Psoas muscle (tissue), 8 donors: ENCODE measurements around the gene TXNRD1. TPM values are rescaled to one million over a fixed set of nuclear protein-coding genes. Genes with fewer than 3 reads are reported as not detected.
A peak's percentile ranks its signal among the peaks of the same experiment; 100 is the strongest.
"Not testable (repeated sequence)": the region's sequence is repeated elsewhere in the genome, so short reads cannot be mapped to it uniquely, and the experiment has no call there.

ENCODE experiments used
- ATAC-seq, 4 donors: fragments of 200-7000 bp; cut with Tn5 transposase; one replicate each; pipeline ENCODE4 v1.9.1; 2020; ENCODE audit warnings: moderate library complexity in 3 of 4, mild to moderate bottlenecking in 2 of 4
- DNase-seq, 2 donors: peaks; one replicate each; pipeline ENCODE4 v3.0.0-alpha.2; 2020
- H3K27ac ChIP-seq: fragments of 200-600 bp; one replicate; pipeline ENCODE4 v1.8.0; 2022
- H3K27me3 ChIP-seq, 3 donors: fragments of 200-600 bp in 1 of 3; one replicate each; pipeline versions ENCODE4 v1.6.1 to v1.8.0; 2013 to 2022; ENCODE audit warnings: low read length in 2 of 3, mild to moderate bottlenecking in 2 of 3, moderate library complexity in 1 of 3; ENCODE audit not compliant: insufficient read depth in 3 of 3
- H3K36me3 ChIP-seq, 2 donors: fragments of 200-600 bp in 1 of 2; one replicate each; pipeline versions ENCODE4 v1.6.1 to v1.8.0; 2013 to 2022; ENCODE audit warnings: low read depth in 1 of 2, mild to moderate bottlenecking in 1 of 2, moderate library complexity in 1 of 2; ENCODE audit not compliant: insufficient read depth in 1 of 2
- H3K4me1 ChIP-seq: fragments of 200-600 bp; one replicate; pipeline ENCODE4 v1.8.0; 2022
- H3K4me3 ChIP-seq: fragments of 200-600 bp; one replicate; pipeline ENCODE4 v1.8.0; 2022; ENCODE audit warnings: mild to moderate bottlenecking
- H3K9me3 ChIP-seq: fragments of 200-600 bp; one replicate; pipeline ENCODE4 v1.8.0; 2022
- WGBS, 3 donors: extraction: QIAGEN DNeasy Blood & Tissue Kit; methylation state at CpG; one replicate each; pipeline versions ENCODE4 v1.1.6 to v1.1.7; 2013; 5-methylcytosine and 5-hydroxymethylcytosine counted together
- intact Hi-C, 2 donors: fragments of 100-400 bp; cut with DNase I; formaldehyde crosslinking; loops; one replicate each; pipeline versions ENCODE4 v1.11.0 to v1.14.2; 2022
- polyA plus RNA-seq, 3 donors: library from polyadenylated mRNA; stranded (reverse); fragments of 200-250 nt; gene quantifications; one replicate each; pipeline ENCODE4 v1.2.3, GENCODE V29; 2013
- total RNA-seq, 4 donors: library from RNA; stranded (reverse); fragmentation: NEBNext Ultra II Directional in 2 of 4; extraction: Animal tissue kit (Norgen Biotek cat#: 25700) in 2 of 4; gene quantifications; one replicate each; pipeline versions ENCODE4 v1.2.1 to v1.2.4, GENCODE V29; 2021 to 2023
- TF ChIP-seq, protein P1 (sequence below): fragments of 200-600 bp; IDR thresholded peaks from one replicate; pipeline ENCODE4 v1.8.0; 2022; ENCODE audit warnings: antibody characterized with exemption
- donor health status: healthy with polysubstance abuse.
- donor health status: DM: no; HTN: no; CAD: no; lungs with moderate emphysema.
- donor health status: Bipolar disorder and iron deficiency.
- donor health status: healthy.
- donor health status: DM: yes; HTN: yes; CAD: no.
- donor health status: DM: no; HTN: no; CAD: no.
- donor health status: DM: no; HTN: no; CAD: no.
- donor health status: DM: yes; HTN: yes; CAD: no.

The TXNRD1 gene
- total and polyA plus RNA-seq, 7 donors = 46.0 to 249 (median 110) TPM

DNA sequence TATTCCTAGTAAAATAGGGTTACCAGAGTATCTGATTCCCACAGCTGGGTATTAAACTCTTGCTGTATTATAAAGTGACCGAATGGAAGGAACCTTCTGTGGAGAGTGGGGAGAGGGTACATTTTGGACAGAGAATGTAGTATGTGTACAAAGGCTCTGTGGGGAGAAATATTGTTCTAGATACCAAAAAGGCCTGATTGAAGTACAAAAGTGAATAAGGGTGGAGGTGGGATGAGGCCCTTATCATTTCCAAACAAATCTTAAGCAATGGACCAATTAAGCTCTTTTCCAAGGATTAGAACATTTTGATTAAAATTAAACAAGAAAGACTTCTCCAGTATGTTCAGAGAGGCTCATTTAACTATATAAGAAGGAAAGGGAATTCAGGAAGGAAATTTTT lies 108.3 kb downstream of the TXNRD1 start:
- TF ChIP-seq, protein P1, sequence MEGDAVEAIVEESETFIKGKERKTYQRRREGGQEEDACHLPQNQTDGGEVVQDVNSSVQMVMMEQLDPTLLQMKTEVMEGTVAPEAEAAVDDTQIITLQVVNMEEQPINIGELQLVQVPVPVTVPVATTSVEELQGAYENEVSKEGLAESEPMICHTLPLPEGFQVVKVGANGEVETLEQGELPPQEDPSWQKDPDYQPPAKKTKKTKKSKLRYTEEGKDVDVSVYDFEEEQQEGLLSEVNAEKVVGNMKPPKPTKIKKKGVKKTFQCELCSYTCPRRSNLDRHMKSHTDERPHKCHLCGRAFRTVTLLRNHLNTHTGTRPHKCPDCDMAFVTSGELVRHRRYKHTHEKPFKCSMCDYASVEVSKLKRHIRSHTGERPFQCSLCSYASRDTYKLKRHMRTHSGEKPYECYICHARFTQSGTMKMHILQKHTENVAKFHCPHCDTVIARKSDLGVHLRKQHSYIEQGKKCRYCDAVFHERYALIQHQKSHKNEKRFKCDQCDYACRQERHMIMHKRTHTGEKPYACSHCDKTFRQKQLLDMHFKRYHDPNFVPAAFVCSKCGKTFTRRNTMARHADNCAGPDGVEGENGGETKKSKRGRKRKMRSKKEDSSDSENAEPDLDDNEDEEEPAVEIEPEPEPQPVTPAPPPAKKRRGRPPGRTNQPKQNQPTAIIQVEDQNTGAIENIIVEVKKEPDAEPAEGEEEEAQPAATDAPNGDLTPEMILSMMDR = no peak
- ATAC-seq (no peak), DNase-seq (no peak)
- no peaks in the 10 kb centered on the region for H3K4me1 ChIP-seq
- H3K9me3 ChIP-seq = no peaks in the 10 kb centered on the region
- WGBS, 3 donors = 93 to 100% (median 97%) methylated on average over 1 of the region's 1 CpG
- peaks cover 13 to 90% of the 10 kb centered on the region in 2 donors for H3K36me3 ChIP-seq
- H3K4me3 ChIP-seq = no peak overlapping the region
- H3K27me3 ChIP-seq = no peaks in the 10 kb centered on the region
- intact Hi-C loops = loop anchor here in 1 of 2 donors (10.0 kb wide), 1 partner anchor 379 kb away; no protein-coding TSS in a partner anchor
- no peak overlapping the region for H3K27ac ChIP-seq

DNA sequence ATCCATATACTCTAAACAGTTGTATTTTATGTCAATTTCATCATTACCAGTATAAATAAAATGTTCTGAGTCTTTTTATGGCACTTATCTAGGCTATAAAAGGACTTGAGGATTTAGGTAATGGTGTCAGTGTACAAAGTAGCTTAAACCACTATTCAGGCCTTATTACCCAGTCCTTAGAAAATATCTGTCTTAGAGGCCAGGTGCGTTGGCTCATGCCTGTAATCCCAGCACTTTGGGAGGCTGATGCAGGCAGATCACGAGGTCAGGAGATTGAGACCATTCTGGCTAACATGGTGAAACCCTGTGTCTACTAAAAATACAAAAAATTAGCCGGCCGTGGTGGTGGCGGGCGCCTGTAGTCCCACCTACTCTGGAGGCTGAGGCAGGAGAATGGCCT lies 112.7 kb downstream of the TXNRD1 start:
- H3K9me3 ChIP-seq, H3K4me3 ChIP-seq, H3K4me1 ChIP-seq, H3K27ac ChIP-seq, DNase-seq, ATAC-seq, H3K27me3 ChIP-seq: not testable (repeated sequence)
- 92 to 93% (median 93%) methylated on average over 6 of the region's 6 CpGs for WGBS, 3 donors
- peaks cover 8 to 94% of the 10 kb centered on the region in 2 donors for H3K36me3 ChIP-seq
- intact Hi-C loops = loop anchor here in 1 of 2 donors (10.0 kb wide), 1 partner anchor 383 kb away; no protein-coding TSS in a partner anchor

DNA sequence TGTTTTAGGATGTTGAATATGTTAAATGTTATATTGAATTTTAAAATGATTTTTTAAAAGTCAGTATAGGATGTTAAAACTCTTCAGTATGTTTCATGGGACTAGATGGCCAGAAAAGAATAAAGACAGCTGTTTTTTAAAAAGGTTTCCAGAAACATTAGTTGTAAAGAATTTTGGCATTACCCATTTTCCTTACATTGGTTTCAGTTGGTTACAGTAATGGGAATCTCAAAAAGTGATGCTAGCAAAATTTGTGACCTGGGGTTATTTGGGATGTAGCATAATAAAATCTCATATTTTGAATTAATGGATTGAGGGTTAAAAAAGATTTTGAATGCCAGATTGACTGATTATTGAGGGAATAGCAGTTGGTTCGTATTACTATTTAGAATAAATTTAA lies 113.2 kb downstream of the TXNRD1 start:
- intact Hi-C loops = loop anchor here in 1 of 2 donors (10.0 kb wide), 1 partner anchor 384 kb away; no protein-coding TSS in a partner anchor
- H3K9me3 ChIP-seq = no peaks in the 10 kb centered on the region
- ATAC-seq = no peak
- no peaks in the 10 kb centered on the region for H3K4me1 ChIP-seq
- H3K27ac ChIP-seq = no peak overlapping the region
- H3K27me3 ChIP-seq = no peaks in the 10 kb centered on the region
- H3K4me3 ChIP-seq = no peak overlapping the region
- no peak for DNase-seq
- peaks cover 8 to 97% of the 10 kb centered on the region in 2 donors for H3K36me3 ChIP-seq
- TF ChIP-seq, protein P1 = no peak
- WGBS, 3 donors = 89 to 98% (median 95%) methylated on average over 1 of the region's 1 CpG

DNA sequence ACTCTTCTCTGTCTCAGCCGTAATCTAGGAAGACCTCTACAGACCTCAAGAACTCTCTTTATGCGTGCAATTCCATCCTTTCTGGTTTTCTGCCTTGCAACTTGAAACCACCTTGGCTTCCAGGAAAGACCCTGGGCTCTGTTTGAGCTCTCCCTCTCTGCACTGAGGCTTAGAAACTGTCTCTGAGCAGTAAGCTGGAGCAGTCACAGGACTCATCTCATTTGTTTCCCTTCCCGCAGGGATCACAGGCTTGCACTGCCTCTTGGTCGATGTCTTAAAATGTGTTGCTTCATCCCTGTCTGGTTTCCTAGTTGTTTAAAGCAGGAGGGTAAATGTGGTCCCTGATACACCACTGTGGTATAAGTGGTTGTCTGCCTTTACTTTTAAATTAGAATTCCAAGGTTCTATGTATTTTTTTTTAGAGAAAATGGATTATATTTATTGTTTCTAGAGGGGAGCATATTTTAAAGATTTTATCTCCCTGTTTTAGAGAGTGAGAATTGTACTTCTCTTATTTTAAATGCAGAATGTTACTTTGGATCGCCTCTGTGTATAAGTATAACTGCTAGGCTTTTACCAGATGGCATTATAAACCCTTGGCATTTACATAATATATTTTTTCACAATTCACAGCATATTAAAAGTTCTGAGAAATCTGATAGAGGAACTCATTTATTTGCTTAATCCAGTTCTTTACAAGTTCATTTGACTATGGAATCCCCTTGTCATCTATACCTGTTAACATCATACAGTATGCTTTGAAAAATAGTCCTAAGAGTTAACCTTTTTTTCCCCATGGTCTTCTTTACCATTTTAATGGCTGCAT lies 114.3 kb downstream of the TXNRD1 start:
- no peak for DNase-seq
- intact Hi-C loops = loop anchor here (10.0 kb wide), 2 partner anchors 385 to 825 kb away; no protein-coding TSS in a partner anchor
- Histone ChIP-seq H3K4me1 (no peaks in the 10 kb centered on the region), H3K36me3 (peaks cover 5 to 98% of the 10 kb centered on the region in 2 donors), H3K27me3 (no peaks in the 10 kb centered on the region), H3K4me3 (no peak overlapping the region), H3K9me3 (no peaks in the 10 kb centered on the region), H3K27ac (no peak overlapping the region)
- 68 to 82% (median 75%) methylated on average over 5 of the region's 5 CpGs for WGBS, 3 donors
- peak in 1 of 4 donors; percentile 7 for ATAC-seq
- TF ChIP-seq, protein P1 = no peak

DNA sequence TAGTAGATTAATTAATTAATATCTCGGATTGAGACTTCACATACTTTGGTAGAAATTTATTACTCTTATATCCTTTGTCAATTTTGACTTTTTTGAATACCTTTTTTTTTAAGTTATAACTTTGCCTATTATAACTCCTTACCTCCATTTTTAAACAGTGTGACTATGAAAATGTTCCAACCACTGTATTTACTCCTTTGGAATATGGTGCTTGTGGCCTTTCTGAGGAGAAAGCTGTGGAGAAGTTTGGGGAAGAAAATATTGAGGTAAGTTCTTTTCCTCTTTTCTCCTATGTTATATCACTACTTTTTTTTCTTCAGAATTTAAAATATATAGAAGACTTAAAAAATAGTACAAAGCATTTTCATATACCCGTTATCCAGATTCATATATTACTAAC lies 115.8 kb downstream of the TXNRD1 start:
- 93 to 97% (median 94%) methylated on average over 2 of the region's 2 CpGs for WGBS, 3 donors
- Histone ChIP-seq H3K27ac (no peak overlapping the region), H3K36me3 (peaks cover 5 to 98% of the 10 kb centered on the region in 2 donors), H3K4me1 (no peaks in the 10 kb centered on the region), H3K9me3 (no peaks in the 10 kb centered on the region), H3K4me3 (no peak overlapping the region), H3K27me3 (no peaks in the 10 kb centered on the region)
- DNase-seq (no peak), ATAC-seq (no peak)
- intact Hi-C loops = loop anchor here in 1 of 2 donors (10.0 kb wide), 1 partner anchor 823 kb away; no protein-coding TSS in a partner anchor
- TF ChIP-seq, protein P1 = no peak

DNA sequence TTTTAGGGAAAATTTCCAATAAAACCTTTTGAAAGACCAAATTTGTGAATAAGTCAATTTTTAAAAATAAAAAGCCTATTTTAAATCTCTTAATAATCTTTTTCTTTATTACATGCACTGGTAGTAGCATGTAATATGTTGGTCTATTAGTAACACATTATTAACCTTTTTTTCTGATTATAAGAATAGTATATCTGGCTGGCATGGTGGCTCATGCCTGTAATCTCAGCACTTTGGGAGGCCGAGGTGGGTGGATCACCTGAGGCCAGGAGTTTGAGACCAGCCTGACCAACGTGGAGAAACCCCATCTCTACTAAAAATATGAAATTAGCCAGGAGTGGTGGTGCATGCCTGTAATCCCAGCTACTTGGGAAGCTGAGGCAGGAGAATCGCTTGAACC lies 116.7 kb downstream of the TXNRD1 start:
- H3K27ac ChIP-seq, H3K9me3 ChIP-seq, H3K27me3 ChIP-seq, H3K4me3 ChIP-seq, ATAC-seq, H3K4me1 ChIP-seq, DNase-seq: not testable (repeated sequence)
- peaks cover 5 to 98% of the 10 kb centered on the region in 2 donors for H3K36me3 ChIP-seq
- intact Hi-C loops = loop anchor here in 1 of 2 donors (10.0 kb wide), 1 partner anchor 823 kb away; no protein-coding TSS in a partner anchor
- 86 to 98% (median 91%) methylated on average over 3 of the region's 3 CpGs for WGBS, 3 donors
